IPS-11a (cell line): ENCODE results near the gene CCDC88C.

Experiments
- H3K4me3 ChIP-seq: one replicate; pipeline ENCODE4 v1.5.1; 2013; ENCODE audit warnings: low read depth, low read length, control low read depth

Gene CCDC88C

DNA sequence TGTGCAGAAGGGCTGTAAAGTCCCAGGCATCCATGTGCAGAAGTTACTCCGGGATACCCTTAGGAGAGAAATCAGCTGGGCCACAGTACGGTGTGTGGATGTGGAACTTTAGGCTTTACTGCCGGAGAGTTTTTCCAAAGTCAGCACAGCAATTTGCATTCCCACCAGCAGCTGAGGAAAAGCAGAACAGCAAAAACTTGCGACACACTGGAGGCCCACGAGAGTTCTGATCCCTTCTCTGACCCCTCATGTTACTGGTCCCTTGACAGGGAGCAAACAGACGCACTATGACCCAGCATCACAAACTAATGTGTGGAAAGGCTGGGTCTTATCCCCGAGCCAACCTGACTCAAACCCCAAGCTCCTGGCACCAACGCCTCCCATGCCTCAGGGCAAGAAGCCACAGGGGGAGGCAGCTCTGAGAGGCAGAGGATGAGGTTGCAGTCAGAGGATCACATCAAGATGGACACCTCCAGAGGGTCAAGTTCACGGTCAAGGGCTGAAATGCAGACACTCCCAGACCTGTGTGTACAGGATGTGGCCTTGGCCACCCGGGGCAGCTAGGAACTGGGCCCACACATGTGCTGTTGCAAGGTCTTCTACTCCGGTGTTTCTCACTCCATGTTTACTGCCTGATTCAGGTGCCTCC is 38.6 kb downstream of the CCDC88C start:
- no peak overlapping the region for H3K4me3 ChIP-seq

DNA sequence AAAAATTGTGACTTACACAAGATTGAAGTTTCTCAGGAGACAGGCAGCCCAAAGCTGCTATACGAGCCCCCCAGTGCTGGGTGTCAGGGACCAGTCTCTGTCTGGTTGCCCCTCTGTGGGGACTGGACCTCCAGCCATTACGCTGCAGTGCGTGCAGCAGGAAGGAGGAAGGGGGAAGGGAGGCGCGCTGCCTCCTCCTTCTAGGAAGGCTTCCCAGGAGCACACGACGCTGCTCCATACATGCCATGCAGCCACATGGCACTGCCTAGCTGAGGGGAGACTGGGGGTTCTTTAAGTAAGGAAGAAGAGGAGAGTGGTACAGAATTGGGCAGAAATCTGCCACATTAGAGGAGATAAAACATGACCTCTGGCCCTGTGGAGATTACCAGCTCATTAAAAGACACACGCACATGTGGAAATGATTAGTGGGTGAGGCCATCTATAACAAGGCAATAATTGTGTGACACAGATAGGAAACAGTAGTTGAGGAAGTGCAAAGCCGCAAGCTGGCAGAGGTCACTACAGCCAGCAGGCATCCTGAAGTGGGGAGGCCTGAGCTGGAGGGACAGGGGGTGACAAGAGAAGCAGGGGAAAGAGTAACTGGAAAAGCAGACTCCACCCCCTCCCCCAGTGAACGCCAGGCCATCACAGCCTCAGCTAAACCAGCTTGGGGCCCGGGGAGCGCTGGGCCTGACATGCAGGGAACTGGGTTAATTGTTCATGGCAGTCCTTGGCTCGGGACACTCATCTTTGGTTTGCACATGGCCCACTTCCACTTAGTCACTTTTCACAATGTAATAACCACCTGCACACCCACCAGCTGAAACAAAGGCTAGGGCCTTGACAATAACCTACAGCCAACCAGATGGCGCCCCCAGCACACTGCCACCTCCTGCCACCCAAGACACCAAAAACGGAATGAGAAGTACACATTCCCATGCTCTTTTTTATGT is 39.6 kb downstream of the CCDC88C start:
- no peak overlapping the region for H3K4me3 ChIP-seq

DNA sequence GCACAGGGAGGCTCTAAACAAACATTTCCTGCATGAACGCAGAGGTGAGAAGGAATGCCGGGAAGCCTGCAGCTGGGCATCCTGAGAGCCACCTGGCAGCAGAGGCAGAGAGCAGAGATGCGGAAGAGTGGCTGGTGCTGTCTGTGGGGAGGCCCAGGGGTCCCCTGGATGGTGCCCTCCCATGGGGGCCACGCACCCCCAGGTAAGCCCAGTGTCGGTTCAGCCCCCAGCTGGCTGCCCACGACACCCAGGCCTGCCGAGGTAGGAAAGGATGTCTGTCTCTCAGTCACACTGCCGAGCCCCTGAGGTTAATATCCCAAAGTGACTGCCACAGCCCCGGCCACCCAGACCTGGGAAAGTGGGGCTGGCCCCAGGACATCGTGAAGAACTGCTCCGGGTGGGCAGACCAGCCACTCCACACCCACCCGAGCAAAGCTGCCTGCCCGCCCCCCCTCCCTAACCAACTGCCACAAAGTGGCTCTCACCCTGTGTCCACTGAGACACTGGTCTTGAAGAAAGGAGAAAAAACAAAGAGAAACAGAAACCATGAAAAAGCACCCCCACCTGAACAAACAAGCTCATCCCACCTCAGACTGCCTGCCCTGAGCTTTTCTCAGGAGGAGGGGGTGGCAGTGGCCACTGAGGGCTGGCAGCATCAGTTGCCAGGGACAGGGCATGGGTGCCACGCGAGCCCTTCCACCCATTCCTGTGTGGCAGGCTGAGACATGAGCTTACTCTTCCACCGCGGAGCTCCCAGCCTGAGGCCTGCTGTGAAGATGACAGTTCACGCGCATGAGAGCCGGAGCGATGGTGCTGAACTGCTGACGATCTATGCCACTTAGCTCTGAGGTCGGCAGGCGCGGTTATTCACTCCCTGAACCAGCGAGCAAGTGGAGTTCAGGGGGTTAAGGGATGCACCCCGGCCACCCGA is 40.8 kb downstream of the CCDC88C start:
- H3K4me3 ChIP-seq: no peak overlapping the region

DNA sequence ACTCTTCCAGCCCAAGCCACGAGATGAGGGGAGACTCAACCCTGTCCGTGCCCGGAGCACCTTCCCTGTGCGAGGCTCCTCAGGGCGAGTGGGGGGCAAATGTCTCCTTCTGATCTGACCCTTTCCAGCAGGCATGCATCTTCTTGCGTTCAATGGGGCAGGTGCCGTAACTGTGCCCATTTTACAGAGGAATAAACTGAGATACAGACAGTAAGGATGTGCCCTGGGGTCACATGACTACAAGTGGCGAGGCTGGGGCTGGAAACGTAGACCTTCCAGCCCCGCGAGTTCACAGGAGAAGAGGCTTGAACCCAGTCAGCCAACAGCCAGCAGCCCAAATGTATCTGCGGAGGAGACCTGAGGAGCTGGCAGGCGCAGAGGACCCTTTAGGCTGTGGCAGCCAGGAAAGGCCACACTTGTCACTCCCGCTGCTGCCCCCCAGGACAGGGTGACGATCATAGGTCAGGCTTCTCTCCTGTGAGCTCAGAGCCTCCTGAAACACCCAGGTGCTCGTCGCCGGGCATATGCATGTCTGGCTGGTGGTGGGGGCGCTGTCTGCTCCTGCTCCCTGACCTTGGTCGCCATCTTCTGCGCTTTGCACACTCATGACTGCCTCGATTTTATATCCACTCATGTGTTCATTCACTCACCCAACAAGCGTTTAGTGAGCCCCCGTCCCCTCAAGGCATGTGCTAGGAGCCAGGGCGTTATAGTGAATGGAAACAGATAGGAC is 41.7 kb downstream of the CCDC88C start:
- H3K4me3 ChIP-seq: no peak overlapping the region

DNA sequence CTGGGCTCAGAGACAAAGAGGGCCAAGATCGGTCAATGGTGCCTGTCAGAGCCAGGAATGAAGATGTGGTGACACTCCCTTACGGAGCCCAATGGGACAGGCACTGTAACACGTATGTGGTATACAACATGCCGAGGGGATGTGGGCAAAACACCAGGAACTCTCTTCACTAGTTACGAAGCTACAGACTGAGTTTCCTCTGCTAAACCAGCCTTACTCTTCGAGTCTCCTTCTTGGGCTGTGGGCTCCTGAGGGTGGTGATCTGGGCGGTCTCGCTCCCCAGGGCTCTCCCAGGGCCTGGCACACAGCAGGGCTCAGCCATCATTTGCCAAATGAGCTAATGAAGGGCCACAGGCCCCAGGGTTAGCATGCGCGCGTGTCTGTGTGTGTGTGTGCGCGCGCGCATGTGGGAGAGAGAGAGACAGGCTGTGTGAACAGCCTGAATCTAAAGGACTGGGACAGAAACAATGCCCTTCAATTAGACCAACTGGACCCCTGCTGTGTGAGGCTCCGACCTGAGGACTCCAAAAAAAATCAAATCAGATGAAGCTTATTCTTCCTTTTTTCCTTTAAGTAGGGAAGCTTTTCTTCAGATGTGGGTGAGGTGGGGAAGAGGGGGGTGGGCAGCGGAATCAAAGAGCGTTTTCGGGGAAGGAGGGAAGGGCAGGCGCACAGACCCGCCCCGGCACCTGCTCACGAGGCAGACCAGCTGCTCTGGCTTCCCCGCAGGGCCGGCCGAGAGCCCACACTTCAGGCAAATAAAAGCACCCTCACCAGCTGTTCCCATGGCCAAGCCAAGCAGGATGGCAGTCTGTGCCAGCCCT is 42.5 kb downstream of the CCDC88C start:
- no peak overlapping the region for H3K4me3 ChIP-seq

DNA sequence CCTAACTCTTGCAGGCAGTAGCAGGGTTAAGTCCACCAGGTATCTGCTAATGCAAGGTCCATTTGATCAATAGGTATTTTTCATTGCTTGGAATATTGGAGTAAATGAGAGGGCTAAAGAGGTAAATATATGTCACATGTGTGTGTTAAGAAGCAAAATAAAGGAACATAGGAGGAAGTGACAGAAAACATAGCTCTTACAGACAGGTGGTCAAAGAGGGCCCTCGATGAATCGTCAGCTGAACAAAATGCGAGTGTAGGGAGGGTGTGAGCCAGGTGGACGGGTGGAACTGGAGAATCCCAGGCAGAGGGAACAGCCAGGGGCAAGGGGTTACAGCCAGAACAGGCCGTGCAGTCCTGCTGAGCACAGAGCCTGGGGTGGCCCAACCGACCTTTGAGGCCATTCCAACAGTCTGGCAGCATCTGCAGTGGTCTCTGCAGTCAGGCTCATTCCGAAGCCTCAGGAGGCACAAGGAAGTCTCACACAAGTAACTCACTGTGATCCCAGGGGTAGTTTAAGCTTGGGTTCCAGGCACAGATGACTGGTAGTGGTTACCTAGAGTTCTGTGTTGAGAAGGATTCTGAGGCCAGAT is 43.2 kb downstream of the CCDC88C start:
- H3K4me3 ChIP-seq: no peak overlapping the region

DNA sequence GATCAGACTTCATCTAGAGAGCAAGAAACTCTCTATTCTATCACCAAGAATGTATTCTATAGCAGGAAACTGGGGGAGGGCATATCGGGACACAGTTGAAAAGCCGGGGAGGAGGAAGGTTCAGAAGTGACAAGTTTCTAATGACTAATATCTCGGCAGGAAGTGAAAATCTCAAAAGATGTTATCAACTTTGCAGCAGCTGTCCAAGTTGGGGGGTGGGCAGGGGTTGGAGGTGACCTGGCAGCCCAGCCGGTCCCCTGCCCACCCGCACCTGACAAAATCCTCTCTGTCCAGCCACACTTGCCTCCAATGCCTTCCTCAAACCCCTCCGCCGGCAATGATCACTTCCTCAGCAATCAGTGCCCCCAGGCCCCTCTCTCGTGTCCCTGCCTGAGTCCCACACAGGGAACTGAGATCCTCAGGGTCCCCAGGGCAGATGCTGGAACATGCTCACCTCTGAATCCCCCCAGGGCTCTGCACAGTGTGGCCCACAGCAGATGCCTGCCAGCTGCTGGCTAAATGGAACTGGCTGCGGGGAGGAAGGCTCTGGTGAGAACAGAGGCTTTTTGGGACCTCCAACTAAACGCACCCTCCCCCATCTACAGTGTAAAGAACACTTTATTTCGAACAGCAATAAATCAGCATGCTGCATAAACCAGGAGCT is 43.9 kb downstream of the CCDC88C start:
- H3K4me3 ChIP-seq: no peak overlapping the region

DNA sequence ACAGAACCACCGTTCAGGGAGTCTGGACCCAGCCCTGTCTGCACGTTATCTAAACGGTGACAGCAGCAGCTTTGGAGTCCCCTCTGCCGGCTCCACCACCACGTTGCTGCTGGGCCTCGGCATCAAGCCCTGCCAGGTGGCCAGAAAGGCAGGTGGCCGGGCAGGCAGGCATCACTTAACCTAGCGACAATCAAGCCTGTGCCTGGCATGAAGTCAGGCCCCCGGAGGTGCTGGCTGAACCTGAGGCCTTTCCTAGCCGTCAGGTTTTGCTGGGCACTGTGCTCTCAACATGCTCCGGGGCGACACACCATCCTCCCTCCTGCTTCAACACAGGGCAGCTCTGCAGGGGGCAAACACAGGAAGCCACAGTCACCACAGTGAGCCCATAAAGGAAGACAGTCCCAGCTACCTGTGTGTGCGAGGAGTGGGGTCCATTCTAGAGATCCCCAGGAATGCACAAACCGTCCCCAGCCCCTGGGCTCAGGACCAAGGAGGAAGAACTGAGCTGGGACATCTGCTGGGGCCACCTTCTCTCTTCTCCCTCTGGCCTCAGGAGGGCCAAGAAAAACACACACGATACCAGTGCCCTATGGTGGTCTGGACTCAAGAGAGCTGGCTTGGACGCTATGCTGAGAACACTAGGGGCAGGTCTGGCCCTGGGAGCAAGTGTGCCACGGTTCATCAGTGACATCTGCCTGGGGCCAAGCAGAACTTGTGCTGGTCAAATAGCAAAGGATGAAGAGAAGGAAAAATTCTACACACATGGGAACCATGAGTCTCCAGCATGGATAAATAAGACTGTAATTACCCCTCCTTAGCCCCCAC is 44.7 kb downstream of the CCDC88C start:
- no peak overlapping the region for H3K4me3 ChIP-seq

DNA sequence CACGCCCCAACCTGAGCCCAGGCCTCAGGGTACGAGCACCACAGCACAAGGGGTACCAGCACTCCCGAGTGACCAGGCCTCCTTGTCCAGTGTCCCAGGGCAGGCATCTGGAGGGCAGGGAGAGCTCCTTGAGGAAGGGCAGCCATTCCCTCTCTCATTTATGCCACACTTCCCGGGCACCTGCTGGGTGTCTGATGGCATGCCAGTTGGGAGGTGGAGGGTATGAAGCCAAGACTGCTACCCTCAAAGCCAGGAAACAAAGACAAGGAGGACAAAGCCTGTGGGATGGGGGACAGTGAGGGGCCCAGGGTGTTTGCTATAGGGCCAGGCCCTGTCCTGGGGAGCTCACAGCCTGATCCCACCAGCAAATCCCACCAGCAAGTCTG is 45.6 kb downstream of the CCDC88C start:
- H3K4me3 ChIP-seq: no peak overlapping the region

DNA sequence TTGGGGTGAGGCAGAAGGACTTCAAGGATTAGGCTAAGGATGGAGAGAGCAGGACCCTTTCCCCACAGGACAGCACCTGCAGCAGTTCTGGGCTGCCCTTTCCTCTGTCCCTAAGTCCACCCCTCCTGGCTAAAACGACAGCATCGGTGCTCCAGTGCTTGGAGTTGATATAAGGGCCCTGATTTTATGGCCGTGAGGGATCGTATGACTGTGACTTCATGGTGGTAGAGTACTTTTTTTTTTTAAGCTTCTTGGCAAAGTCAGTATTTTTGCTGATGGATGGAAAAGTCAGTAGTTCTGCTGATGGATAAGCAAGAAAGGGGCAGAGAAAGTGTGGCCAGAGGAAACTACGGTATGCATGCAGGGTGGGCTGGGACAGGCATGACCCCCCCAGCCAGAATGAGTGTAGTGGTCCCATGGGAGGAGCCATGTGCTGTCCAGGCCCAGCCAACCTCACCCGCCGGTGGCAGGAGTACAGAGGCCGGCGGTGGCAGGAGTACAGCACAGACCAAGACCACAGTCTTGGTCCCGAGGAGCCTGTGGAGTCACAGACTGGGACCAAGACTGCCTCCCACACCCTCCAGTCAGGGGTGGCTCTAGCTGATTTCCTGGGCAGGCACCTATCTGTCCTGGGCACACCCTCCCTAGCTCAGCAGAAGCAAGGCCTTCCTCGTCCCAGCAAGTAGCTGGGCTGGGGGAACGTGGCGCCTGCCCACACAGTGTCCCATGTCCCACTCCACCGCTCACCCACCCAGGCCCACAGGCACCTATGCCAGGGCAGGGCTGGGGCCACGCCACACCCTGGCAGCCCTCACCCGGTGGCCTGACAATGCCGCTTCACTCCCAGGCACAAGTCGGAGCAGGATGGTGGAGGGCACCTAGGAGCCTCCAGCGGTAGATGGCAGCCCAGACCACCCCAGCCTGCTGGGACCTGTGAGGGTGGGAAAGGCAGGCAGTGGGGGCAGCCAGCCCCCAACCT is 46.3 kb downstream of the CCDC88C start:
- H3K4me3 ChIP-seq: no peak overlapping the region

DNA sequence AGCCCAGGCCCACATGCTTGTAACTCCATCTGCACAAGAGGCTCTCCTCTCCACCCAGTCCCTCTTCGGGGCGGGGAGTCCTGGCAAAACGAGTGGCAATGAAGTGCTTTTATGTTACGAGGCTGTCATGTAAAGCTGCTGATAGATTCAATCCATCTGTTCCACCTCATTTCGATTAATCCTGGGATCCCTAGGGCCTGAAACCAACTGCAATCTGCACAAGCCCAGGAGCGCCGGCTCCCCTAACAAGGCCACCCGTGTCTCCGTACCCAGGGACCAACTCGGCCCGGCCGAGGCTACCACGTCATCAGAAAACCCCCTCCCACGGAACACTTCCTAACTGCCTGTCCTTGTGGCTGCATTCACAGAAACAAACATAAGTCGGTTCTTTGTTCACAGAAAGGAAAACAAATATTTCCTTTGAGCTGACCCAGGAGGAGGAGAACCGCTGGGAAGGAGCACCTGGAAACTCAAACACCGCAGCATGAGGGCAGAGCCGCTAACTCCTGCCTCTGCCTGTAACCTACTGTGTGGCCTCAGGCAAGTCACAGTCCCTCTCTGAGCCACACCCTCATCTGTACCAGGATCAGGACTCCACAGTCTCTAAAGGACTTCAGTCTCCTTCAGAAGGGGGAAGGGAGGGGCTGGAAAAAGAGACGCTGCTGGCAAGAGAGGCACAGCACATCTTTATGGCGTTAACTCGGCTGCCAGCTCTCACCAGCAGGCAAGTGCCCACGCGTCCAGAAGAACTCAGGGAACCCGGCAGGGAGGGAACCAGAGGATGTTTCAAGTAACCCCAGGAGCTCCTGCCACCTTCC is 47.8 kb downstream of the CCDC88C start:
- no peak overlapping the region for H3K4me3 ChIP-seq

DNA sequence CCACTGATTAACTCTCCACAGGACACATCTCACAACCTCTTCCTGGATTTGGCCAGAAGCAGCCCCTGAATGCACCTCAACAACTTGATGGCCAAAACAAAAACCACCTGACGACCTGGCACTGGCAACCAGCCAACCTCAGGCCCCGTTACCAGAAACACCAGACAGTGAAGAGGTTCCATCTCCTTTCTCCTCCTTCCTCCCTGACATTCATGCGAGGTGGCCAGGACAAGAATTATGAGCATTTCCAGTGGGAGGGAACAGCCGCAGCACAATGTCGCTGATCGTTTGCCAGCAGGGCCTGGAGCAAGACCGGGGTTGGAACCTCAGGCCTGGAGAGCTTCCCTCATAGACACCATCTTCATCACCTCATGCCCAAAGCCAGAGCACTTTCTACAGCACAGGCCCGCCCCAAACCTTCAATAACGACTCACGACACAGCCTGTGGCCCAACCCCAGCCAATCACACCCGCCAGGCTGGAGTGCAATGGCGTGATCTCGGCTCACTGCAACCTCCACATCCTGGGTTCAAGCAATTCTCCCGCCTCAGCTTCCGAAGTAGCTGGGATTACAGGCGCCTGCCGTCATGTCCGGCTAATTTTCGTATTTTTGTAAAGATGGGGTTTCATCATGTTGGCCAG is 48.7 kb downstream of the CCDC88C start:
- H3K4me3 ChIP-seq: no peak overlapping the region

DNA sequence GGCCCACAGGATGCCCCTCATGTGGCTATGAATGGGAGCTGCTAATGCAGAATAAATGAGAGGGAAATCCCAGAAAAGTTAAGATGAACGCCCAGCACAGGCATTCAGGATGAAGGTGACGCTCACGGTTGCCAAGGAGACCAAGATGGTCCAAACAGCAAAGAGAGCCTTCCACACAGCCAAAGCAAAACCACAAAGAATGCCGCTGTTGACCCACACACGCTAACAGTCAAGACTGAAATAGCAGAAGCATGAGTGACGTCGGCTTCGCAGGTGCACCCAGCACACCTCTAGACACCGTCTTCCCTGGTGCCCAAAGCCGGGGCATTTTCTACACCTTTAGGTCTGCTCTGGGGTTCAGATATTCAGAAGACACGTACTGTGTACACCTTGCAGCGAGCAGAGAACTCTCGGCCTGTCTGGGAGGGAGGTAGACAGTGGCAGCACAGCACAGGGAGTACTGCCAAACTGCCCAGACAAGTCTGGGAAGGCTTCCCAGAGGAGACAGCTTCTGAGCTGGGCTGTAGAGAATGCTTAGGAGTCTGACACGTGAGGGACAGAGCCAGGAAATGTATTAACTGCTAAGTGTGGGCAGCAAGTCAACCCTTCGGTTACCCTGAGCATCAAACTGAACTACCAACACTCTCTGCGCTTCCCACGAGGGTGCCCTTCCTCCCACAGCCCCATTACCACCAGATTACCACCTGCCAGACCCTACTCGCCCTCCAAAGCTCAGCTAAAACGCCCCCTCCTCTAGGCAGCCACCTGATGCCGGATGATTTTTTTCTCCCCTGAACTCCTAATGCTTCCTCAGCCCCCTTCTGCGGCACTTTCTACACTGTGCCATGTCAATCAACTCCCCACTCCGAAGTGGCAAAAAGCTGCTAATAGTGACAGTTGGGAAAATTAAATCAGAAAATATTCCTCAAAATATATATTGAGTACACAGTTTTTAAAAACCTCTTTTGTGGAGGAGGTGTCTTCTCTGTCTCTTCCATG is 50.1 kb downstream of the CCDC88C start:
- H3K4me3 ChIP-seq: no peak overlapping the region

DNA sequence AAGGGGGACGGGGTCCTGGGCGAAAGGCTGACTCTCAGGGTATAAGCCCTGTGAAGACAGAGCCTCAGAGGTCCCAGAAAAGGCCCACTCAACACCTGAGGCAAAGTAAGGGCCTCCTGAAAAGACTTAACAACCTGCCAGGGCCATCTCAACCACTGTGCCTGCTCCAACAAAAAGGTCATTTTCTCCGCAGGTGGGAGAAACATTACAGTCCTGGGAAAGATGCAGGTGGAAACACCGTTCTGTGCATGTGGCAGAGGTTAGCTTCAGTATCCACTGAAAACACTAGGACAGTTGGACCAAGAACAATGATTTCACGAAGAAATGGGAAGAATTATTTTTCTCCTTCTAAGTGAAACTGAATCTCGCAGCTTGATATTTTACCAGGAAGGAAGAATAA is 50.9 kb downstream of the CCDC88C start:
- no peak overlapping the region for H3K4me3 ChIP-seq
